Smooth muscle cell (in vitro differentiated cells): Measurements from ENCODE around the gene HDAC3. TPM values are rescaled to one million over a fixed set of nuclear protein-coding genes. Genes with fewer than 3 reads are reported as not detected.
A peak's percentile ranks its signal among the peaks of the same experiment; 100 is the strongest.

Experiments
- DNase-seq: peaks from one replicate; lab custom pipeline; 2025; ENCODE audit not compliant: unreplicated experiment; lab: John Stamatoyannopoulos, UW
- H2AFZ ChIP-seq: fragments of 200-600 bp; sonication (generic); 2 replicates; pipeline ENCODE4 v1.6.0; 2016; ENCODE audit warnings: antibody characterized with exemption, low read depth, mild to moderate bottlenecking
- H3F3A ChIP-seq: fragments of 200-600 bp; sonication (generic); 2 replicates; pipeline ENCODE4 v1.6.0; 2017; ENCODE audit warnings: antibody characterized with exemption, low read depth
- H3K27ac ChIP-seq: fragments of 200-600 bp; sonication (generic); 2 replicates; pipeline ENCODE4 v1.5.1; 2016; ENCODE audit warnings: low read depth, mild to moderate bottlenecking
- H3K27me3 ChIP-seq: fragments of 200-600 bp; sonication (generic); 2 replicates; pipeline ENCODE4 v1.6.1; 2016; ENCODE audit warnings: low read depth, mild to moderate bottlenecking
- H3K36me3 ChIP-seq: fragments of 200-600 bp; sonication (generic); 2 replicates; pipeline ENCODE4 v1.5.1; 2016; ENCODE audit warnings: low read depth
- H3K4me1 ChIP-seq: fragments of 200-600 bp; sonication (generic); 2 replicates; pipeline ENCODE4 v1.5.1; 2016; ENCODE audit warnings: low read depth
- H3K4me2 ChIP-seq: fragments of 200-600 bp; sonication (generic); 2 replicates; pipeline ENCODE4 v1.6.0; 2016; ENCODE audit warnings: mild to moderate bottlenecking
- H3K4me3 ChIP-seq: fragments of 200-600 bp; sonication (generic); 2 replicates; pipeline ENCODE4 v1.5.1; 2016; ENCODE audit warnings: mild to moderate bottlenecking
- H3K79me2 ChIP-seq: fragments of 200-600 bp; sonication (generic); 2 replicates; pipeline ENCODE4 v1.6.0; 2016; ENCODE audit warnings: low read depth, mild to moderate bottlenecking
- H3K9ac ChIP-seq: fragments of 200-600 bp; sonication (generic); 2 replicates; pipeline ENCODE4 v1.6.0; 2016; ENCODE audit warnings: low read depth
- H3K9me3 ChIP-seq: fragments of 200-600 bp; sonication (generic); replicated peaks from 2 replicates; pipeline ENCODE4 v1.5.1; 2016; ENCODE audit warnings: low read depth
- H4K20me1 ChIP-seq: fragments of 200-600 bp; sonication (generic); 2 replicates; pipeline ENCODE4 v1.6.0; 2016; ENCODE audit warnings: low read depth
- CTCF ChIP-seq: fragments of 200-600 bp; sonication (generic); IDR thresholded peaks from 2 replicates; pipeline ENCODE4 v1.5.1; 2017; ENCODE audit warnings: borderline replicate concordance, mild to moderate bottlenecking, antibody characterized with exemption; ENCODE audit not compliant: insufficient read depth, poor library complexity, severe bottlenecking
- WGBS: methylation state at CpG from one replicate; pipeline ENCODE4 v1.1.7; 2016; ENCODE audit warnings: low lambda C conversion rate; 5-methylcytosine and 5-hydroxymethylcytosine counted together
- polyA plus RNA-seq: library from polyadenylated mRNA; unstranded; fragments of >200 nt; fragmentation: Nextera tagmentation; extraction: Ambion mirVana; gene quantifications from 2 replicates; pipeline ENCODE4 v1.2.1, GENCODE V29; 2016
- total RNA-seq: library from RNA; depleted of rRNA; stranded (reverse); fragments of >200 nt; gene quantifications from 2 replicates; pipeline ENCODE4 v1.2.3, GENCODE V29; 2014

HDAC3 gene
- total and polyA plus RNA-seq, 2 experiments from 2014 or later: 50.2 to 66.9 TPM

- no peak overlapping the region for H3K4me2 ChIP-seq
- H3K36me3 ChIP-seq: no peaks in the 10 kb centered on the region
- H3K4me3 ChIP-seq: no peak overlapping the region
- H3F3A ChIP-seq: no peaks in the 10 kb centered on the region
- H3K79me2 ChIP-seq: no peaks in the 10 kb centered on the region
- H3K27me3 ChIP-seq: no peaks in the 10 kb centered on the region
- H3K27ac ChIP-seq: no peak overlapping the region
- no peak for DNase-seq
- no peak overlapping the region for H2AFZ ChIP-seq
- no peak for TF ChIP-seq CTCF
- H3K4me1 ChIP-seq: no peaks in the 10 kb centered on the region
- H4K20me1 ChIP-seq: no peaks in the 10 kb centered on the region
- no peaks in the 10 kb centered on the region for H3K9me3 ChIP-seq
- H3K9ac ChIP-seq: no peak overlapping the region
- WGBS: 90% methylated on average over 16 of the region's 19 CpGs
Observed at GRCh38 chr5:141672841-141673813, 36.5 kb upstream of the HDAC3 start.

- Histone ChIP-seq H3K27ac (no peak overlapping the region), H3K4me3 (no peak overlapping the region), H3K79me2 (no peaks in the 10 kb centered on the region), H3K4me1 (no peaks in the 10 kb centered on the region), H3K9me3 (no peaks in the 10 kb centered on the region), H3K4me2 (no peak overlapping the region), H4K20me1 (no peaks in the 10 kb centered on the region), H3K36me3 (no peaks in the 10 kb centered on the region), H3K9ac (no peak overlapping the region), H2AFZ (no peak overlapping the region), H3K27me3 (no peaks in the 10 kb centered on the region), H3F3A (no peaks in the 10 kb centered on the region)
- 99% methylated on average over 23 of the region's 23 CpGs for WGBS
- DNase-seq: no peak
- no peak for TF ChIP-seq CTCF
Observed at GRCh38 chr5:141672071-141672840, 35.6 kb upstream of the HDAC3 start.

- Histone ChIP-seq H2AFZ (no peak overlapping the region), H3K4me3 (no peak overlapping the region), H3K27ac (peak overlapping the region; percentile 77), H3K27me3 (no peaks in the 10 kb centered on the region), H4K20me1 (no peaks in the 10 kb centered on the region), H3K9me3 (no peaks in the 10 kb centered on the region), H3K9ac (peak overlapping the region; percentile 15), H3K4me1 (no peaks in the 10 kb centered on the region), H3K79me2 (no peaks in the 10 kb centered on the region), H3F3A (no peaks in the 10 kb centered on the region), H3K36me3 (no peaks in the 10 kb centered on the region), H3K4me2 (no peak overlapping the region)
- TF ChIP-seq CTCF: no peak
- DNase-seq: no peak
- 76% methylated on average over 4 of the region's 4 CpGs for WGBS
Observed at GRCh38 chr5:141669520-141669919, 32.9 kb upstream of the HDAC3 start.
